ENCODE data around the gene PIK3IP1.

- TF ChIP-seq, protein P1, sequence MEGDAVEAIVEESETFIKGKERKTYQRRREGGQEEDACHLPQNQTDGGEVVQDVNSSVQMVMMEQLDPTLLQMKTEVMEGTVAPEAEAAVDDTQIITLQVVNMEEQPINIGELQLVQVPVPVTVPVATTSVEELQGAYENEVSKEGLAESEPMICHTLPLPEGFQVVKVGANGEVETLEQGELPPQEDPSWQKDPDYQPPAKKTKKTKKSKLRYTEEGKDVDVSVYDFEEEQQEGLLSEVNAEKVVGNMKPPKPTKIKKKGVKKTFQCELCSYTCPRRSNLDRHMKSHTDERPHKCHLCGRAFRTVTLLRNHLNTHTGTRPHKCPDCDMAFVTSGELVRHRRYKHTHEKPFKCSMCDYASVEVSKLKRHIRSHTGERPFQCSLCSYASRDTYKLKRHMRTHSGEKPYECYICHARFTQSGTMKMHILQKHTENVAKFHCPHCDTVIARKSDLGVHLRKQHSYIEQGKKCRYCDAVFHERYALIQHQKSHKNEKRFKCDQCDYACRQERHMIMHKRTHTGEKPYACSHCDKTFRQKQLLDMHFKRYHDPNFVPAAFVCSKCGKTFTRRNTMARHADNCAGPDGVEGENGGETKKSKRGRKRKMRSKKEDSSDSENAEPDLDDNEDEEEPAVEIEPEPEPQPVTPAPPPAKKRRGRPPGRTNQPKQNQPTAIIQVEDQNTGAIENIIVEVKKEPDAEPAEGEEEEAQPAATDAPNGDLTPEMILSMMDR (IDR thresholded peaks at IDR 0.05; ENCODE audit: insufficient read depth, low read length, poor library complexity, severe bottlenecking) = no peak
- TF ChIP-seq EZH2phosphoT487 (conservative IDR thresholded peaks at IDR 0.05; ENCODE audit: low read length) = no peak
Observed at GRCh38 chr22:31279327-31279669, 13.0 kb downstream of the PIK3IP1 start.

Measured in SU-DHL-6 (cell line).